ENCODE results near the gene PIAS4.

Gene PIAS4

DNA sequence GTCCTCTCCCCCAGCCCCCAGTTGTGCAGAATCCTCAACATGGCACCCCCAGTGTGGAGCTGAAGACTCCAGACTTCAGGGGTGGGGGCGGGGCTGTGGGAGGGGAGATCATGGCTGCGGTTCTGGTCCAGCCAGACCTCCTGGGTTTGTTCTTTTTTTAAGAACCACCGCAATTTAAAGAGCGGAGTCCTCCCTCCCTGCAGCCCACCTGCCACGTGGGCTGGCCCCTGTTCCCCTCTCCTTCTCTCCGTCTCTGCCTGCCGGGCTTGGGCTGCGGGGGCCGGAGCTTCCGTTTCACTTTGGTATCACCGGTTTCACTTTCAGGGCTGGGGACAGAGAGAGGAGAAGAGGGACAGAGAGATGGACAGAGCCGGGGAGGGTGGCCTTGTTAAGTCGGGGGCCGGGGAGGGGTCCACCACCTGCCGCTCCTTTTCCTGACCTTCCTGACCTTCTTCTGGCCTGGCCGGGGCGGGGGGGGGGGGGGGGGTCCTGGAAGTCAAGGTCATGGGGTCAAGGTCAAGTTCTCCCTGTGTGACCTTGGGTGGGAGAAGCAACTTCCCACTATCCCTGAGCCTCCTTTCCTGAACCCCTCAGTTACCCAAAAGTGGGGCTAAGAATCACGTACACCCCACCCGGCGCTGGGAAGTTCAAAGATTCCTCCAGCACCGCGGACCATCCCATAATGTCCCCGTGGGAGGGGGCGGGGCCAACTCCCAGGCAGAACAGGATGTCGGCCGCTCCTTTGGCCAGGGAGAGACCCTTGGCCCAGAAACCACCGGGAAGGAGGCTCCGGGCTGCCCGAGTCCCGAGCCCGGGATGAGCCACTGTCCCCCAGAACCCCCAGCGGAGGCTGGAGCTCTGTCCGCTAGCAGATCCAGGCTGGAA is 70.5 kb downstream of the PIAS4 start:
- no peak for DNase-seq (ENCODE audit: low spot score)

DNA sequence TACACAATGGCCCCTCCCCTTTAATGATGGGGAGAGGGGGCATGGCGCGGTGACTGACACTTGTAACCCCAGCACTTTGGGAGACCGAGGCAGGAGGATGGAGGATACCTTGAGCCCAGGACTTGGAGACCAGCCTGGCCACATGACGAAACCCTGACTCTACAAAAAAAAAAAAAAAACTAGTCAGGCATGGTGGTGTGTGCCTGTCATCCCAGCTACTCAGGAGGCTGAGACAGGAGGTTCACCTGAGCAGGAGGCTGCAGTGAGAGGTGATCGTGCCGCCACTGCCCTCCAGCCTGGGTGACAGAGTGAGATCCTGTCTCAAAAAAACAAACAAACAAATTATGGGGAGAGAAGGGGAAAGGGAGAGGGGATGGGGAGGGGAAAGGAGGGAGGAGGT is 72.9 kb downstream of the PIAS4 start:
- DNase-seq (ENCODE audit: low spot score): no peak

DNA sequence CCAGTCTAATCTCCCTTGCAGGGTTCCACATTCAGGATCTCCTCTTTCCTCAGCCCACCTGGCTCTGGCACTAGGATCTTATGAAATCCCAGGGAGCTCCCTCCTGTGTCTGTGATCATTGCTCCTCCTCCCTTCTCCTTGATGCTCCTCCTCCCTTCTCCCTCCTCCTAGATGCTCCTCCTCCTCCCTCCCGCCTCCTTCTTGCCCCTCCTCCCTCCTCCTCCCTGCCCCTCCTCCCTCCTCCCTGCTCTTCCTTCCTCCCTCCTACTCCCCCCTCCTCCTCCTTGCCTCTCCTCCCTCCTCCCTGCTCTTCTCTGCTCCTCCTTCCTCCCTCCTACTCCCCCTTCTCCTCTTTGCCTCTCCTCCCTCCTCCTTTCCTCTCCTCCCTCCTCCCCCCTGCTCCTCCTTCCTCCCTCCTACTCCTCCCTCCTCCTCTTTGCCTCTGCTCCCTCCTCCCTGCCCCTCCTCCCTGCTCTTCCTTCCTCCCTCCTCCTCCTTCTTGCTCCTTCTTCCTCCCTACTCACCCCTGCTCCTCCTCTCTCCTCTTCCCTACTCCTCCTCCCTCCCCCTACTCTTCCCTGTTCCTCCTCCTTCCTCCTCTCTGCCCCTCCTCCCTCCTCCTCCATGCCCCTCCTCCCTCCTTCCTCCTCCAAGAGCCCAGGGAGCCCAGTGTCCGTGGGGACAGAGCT is 74.0 kb downstream of the PIAS4 start:
- no peak for DNase-seq (ENCODE audit: low spot score)

DNA sequence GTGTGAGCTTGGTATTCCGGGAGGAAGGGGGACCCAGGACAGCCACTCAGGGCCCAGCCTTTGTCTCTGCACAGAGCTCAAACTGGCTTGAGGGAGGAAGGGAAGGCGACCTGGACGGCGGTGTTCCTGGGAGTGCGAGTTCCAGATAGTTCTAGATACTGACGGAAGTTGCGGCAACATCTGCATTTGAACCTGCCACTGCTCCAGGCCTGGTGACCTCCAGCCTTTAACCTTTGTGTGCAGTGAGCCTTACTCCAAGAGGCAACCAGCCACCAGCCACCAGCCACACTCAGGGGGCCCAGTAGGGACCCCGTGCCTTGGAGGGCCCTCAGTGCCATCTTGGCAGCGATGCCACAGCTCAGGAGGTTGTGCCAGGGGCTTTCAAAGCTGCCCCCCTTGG is 74.6 kb downstream of the PIAS4 start:
- DNase-seq (ENCODE audit: low spot score): no peak

DNA sequence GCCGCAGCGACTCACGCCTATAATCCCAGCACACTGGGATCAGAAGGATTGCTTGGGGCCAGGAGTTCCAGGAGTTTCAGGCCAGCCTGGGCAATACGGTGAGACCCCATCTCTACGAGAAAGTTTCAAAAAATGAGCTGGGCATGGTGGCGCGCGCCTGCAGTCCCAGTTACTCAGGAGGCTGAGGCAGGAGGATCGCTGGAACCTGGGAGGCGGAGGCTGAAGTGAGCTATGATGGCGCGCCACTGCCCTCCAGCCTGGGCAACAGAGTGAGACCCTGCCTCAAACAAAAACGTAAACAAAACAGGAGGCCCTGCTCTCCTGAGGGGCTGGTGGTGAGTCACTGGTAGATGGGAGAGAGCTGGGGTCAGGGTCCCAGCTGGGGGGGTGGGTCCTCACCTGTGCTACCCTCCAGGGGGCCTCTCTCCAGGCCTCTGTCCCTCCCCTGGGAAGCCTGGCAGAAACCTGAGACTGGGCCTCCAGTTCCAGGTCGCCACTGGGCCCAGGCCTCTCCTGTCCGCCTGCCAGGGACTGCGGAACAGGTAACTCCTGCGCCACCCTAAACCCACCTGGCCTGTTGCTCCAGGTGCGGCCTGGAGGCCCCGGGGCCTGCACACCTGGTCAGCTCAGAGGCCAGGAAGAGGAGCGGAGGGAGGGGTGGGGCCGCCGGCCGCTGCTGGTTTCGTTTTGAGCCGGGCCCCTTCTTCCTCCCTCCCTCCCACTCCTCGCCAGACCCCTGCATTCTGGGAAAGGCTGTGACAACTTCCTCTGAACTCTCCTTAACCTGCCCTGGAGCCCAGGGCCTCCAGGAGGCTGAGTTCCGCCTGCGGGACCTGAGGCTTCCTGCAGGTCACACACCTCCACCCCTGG is 76.4 kb downstream of the PIAS4 start:
- no peak for DNase-seq (ENCODE audit: low spot score)

DNA sequence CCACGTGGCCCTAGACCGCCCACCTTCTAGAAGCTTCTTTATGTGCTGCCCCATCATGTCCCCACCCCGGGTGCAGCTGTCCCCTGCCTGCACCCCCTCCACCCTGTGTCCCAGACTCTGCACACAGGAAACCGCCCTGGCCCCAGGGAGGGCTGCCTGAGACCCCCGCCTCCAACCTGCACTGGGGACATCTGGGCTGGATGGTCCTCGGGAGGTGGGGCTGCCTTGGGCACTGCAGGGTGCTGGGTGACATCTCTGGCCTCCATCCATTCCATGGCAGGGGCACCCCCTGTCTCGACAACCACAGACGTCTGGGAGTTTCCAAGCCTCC is 77.0 kb downstream of the PIAS4 start:
- DNase-seq (ENCODE audit: low spot score): no peak

DNA sequence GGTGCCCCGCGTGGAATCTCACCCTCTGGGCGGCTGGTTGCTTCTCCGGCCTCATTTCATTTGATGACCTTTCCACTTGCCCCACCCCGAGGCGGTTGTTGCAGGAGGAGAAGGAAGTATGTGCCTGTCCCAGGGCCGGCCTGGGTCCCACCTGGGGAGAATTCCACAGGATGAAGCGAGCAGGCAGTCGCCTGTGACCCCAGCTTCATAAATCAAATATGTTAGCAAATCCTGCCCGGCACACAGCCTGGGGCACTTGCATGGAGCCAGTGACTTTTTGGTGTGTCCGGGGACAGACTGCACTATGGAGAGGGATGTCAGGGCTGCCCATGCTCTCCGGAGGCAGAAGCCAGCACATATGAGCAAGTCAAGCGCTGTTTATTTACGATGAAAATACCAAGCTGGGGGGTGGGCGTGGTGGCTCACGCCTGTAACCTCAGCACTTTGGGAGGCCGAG is 78.9 kb downstream of the PIAS4 start:
- DNase-seq (ENCODE audit: low spot score): no peak

DNA sequence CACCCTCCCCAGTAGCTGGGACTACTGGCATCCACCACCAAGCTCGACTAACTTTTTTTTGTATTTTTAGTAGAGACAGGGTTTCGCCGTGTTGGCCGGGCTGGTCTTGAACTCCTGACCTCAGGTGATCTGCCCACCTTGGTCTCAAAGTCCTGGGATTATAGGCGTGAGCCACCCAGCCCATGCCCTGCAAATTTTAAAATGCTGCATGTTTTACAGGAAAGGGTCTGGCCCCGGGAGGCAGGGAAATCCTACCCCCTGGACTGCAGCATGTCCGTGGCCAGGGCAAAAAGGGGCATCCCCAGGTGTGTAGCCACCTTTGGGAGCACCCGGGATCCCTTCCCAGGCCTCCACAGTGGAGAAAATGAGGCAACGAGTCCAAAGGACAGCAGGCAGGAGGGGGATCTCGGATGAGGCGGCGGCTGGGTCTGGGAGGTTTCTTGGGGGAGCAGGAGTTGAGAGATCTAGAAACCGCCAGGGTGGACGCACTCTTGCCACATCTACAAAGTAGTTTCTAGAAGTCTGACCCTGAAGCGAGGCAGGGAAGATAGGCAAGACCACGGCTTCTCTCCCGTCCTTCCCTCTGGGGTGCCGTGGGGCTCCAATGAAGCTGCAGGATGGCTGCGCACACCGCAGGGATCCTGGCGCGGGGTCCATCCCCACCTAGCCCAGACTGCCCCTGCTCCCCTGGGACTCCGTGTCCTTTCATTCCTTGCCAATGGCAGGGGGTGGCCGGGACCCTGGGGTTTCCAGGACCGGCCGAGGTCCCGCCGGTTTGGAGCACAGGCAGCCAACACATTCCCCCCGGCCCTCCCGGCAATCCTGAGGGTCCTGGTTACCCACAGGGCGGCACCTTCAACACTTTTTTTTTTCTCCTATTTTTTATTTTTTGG is 80.5 kb downstream of the PIAS4 start:
- DNase-seq (ENCODE audit: low spot score): no peak

DNA sequence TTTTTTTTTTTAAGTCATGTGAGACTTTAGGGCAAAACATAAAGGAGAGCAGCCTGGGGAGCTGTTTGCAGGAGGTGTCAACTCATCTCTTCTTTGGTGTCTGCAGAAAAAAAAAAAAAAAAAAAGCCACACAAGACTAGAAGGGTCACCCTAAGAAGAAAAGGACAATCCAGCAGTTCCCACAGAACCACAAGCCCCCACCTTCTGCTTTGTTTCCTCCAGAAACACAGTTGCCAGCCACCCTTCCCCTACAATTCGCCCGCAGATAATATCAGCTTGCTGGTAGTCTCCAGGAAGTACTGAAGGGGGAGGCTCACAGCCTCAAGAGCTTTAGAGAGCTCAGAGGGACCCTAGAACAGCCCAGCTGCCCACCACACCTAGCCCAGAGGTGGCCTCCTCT is 81.4 kb downstream of the PIAS4 start:
- no peak for DNase-seq (ENCODE audit: low spot score)
